Gastrocnemius medialis (tissue), 4 donors: ENCODE measurements around the gene KLHDC4. TPM values are rescaled to one million over a fixed set of nuclear protein-coding genes. Genes with fewer than 3 reads are reported as not detected.

Source experiments
- ATAC-seq, 2 donors: fragments of 150-250 bp; one replicate each; pipeline ENCODE4 v1.9.1; 2016
- DNase-seq, 2 donors: peaks; one replicate each; pipeline ENCODE4 v3.0.0-alpha.2; 2019
- H3K27ac ChIP-seq, 4 donors: fragments of 200-600 bp; sonication (generic); 1 replicate in 1 of 4; 2 replicates in 3 of 4; pipeline ENCODE4 v1.5.1; 2016 to 2018; ENCODE audit warnings: mild to moderate bottlenecking in 2 of 4, moderate library complexity in 1 of 4
- H3K27me3 ChIP-seq, 3 donors: fragments of 200-600 bp; sonication (generic) in 2 of 3; 1 replicate in 1 of 3; 2 replicates in 2 of 3; pipeline versions ENCODE4 v1.5.1 to v1.6.0; 2016 to 2019; ENCODE audit warnings: mild to moderate bottlenecking in 1 of 3, moderate library complexity in 1 of 3
- H3K36me3 ChIP-seq, 2 donors: fragments of 200-600 bp; sonication (generic) in 1 of 2; one replicate each; pipeline ENCODE4 v1.5.1; 2017 to 2018
- H3K4me1 ChIP-seq, 2 donors: fragments of 200-600 bp; sonication (generic) in 1 of 2; one replicate each; pipeline ENCODE4 v1.5.1; 2016 to 2017; ENCODE audit warnings: mild to moderate bottlenecking in 2 of 2
- H3K4me3 ChIP-seq, 4 donors: fragments of 200-600 bp; sonication (generic) in 3 of 4; 1 replicate in 1 of 4; 2 replicates in 3 of 4; pipeline ENCODE4 v1.5.1; 2016 to 2019; ENCODE audit warnings: mild to moderate bottlenecking in 2 of 4
- H3K9me3 ChIP-seq, 3 donors: fragments of 200-600 bp; sonication (generic) in 2 of 3; 1 replicate in 1 of 3; 2 replicates in 2 of 3; pipeline ENCODE4 v1.5.1; 2016 to 2019
- CTCF ChIP-seq, 5 experiments: fragments of 450-650 bp in 3 of 5; fragments of 200-600 bp in 2 of 5; sonication (generic) in 2 of 5; IDR thresholded peaks in 4 of 5; conservative IDR thresholded peaks in 1 of 5; 1 replicate in 4 of 5; 2 replicates in 1 of 5; pipeline ENCODE4 v1.5.1; 2016 to 2019; ENCODE audit warnings: antibody characterized with exemption in 5 of 5, mild to moderate bottlenecking in 3 of 5, moderate library complexity in 3 of 5
- POLR2A ChIP-seq, 2 donors: fragments of 450-650 bp; IDR thresholded peaks; one replicate each; pipeline ENCODE4 v1.6.1; 2017; ENCODE audit warnings: antibody characterized with exemption in 2 of 2, mild to moderate bottlenecking in 2 of 2, moderate library complexity in 2 of 2
- in situ Hi-C, 4 donors: fragments of 200-750 bp; cut with MboI; loops; one replicate each; pipeline versions ENCODE4 v1.15.0 to v1.8.0; 2017; ENCODE audit warnings: low sequenced_read_pairs in 4 of 4
- intact Hi-C: fragments of 100-400 bp; cut with DNase I; formaldehyde crosslinking; loops from one replicate; pipeline ENCODE4 v1.15.1; 2023; ENCODE audit warnings: low total_unique reads
- total RNA-seq, 4 donors: library from RNA; depleted of rRNA; stranded (reverse); fragments of >200 nt; gene quantifications; one replicate each; pipeline versions ENCODE4 v1.1.0 to v1.2.3, GENCODE V29; 2016

The KLHDC4 gene
- total RNA-seq, 4 donors from 2014 or later, result 8.2 to 12.7 (median 10.4) TPM

- TF ChIP-seq POLR2A (IDR thresholded peaks at IDR 0.05) (no peak), CTCF (IDR thresholded peaks at IDR 0.05 in 4 of 5, conservative IDR thresholded peaks at IDR 0.05 in 1 of 5) (no peak)
Observed at GRCh38 chr16:87802670-87803069, 36.9 kb upstream of the KLHDC4 start.

GRCh38 chr16:87801679-87802259 lies 36.0 kb upstream of the KLHDC4 start:
- no peak overlapping the region for H3K27ac ChIP-seq
- no peak overlapping the region for H3K4me3 ChIP-seq
- H3K36me3 ChIP-seq, result no peaks in the 10 kb centered on the region
- DNase-seq (no peak), ATAC-seq (no peak)
- intact Hi-C loops, result no loop called here
- peaks cover 0 to 4% (median 3%) of the 10 kb centered on the region in 3 donors for H3K27me3 ChIP-seq
- in situ Hi-C loops, result no loop called here
- H3K4me1 ChIP-seq, result no peaks in the 10 kb centered on the region
- H3K9me3 ChIP-seq, result no peaks in the 10 kb centered on the region
- TF ChIP-seq CTCF (IDR thresholded peaks at IDR 0.05 in 4 of 5, conservative IDR thresholded peaks at IDR 0.05 in 1 of 5) (no peak), POLR2A (IDR thresholded peaks at IDR 0.05) (no peak)

More at GRCh38 chr16:87802670-87803069, 36.9 kb upstream of the KLHDC4 start:
- DNase-seq (no peak), ATAC-seq (no peak)
- Histone ChIP-seq H3K27me3 (peaks cover 0 to 5% (median 4%) of the 10 kb centered on the region in 3 donors), H3K9me3 (no peaks in the 10 kb centered on the region), H3K4me1 (no peaks in the 10 kb centered on the region), H3K4me3 (no peak overlapping the region), H3K27ac (no peak overlapping the region), H3K36me3 (no peaks in the 10 kb centered on the region)
- in situ Hi-C loops, result no loop called here
- intact Hi-C loops, result no loop called here

GRCh38 chr16:87800497-87800896 lies 34.7 kb upstream of the KLHDC4 start:
- intact Hi-C loops, result no loop called here
- H3K4me3 ChIP-seq, result no peak overlapping the region
- in situ Hi-C loops, result no loop called here
- TF ChIP-seq POLR2A (IDR thresholded peaks at IDR 0.05) (no peak), CTCF (IDR thresholded peaks at IDR 0.05 in 4 of 5, conservative IDR thresholded peaks at IDR 0.05 in 1 of 5) (no peak)
- H3K4me1 ChIP-seq, result no peaks in the 10 kb centered on the region
- DNase-seq (no peak), ATAC-seq (no peak)
- H3K36me3 ChIP-seq, result no peaks in the 10 kb centered on the region
- H3K27ac ChIP-seq, result no peak overlapping the region
- no peaks in the 10 kb centered on the region for H3K9me3 ChIP-seq
- no peaks in the 10 kb centered on the region for H3K27me3 ChIP-seq

- H3K36me3 ChIP-seq, result no peaks in the 10 kb centered on the region
- no peak overlapping the region for H3K27ac ChIP-seq
- no peak for ATAC-seq
- H3K4me1 ChIP-seq, result peaks cover 10 to 12% of the 10 kb centered on the region in 2 donors
- no peak overlapping the region for H3K4me3 ChIP-seq
- H3K9me3 ChIP-seq, result no peaks in the 10 kb centered on the region
- TF ChIP-seq CTCF (IDR thresholded peaks at IDR 0.05 in 4 of 5, conservative IDR thresholded peaks at IDR 0.05 in 1 of 5), result no peak
- no peak for TF ChIP-seq POLR2A (IDR thresholded peaks at IDR 0.05)
- intact Hi-C loops (no loop called here), in situ Hi-C loops (loop anchor here in 1 of 4 donors (25.0 kb wide), 1 partner anchor 92 kb away; no protein-coding TSS in a partner anchor)
- DNase-seq, result no peak
- H3K27me3 ChIP-seq, result no peaks in the 10 kb centered on the region
Observed at GRCh38 chr16:87795336-87795735, 29.6 kb upstream of the KLHDC4 start.
